ENCODE results near the gene ATXN3.

ATXN3 gene

GRCh38 chr14:92039063-92039718, 67.2 kb downstream of the ATXN3 start:
- H3K9me3 ChIP-seq (ENCODE audit: control insufficient read depth in 1 of 2, low read length in 2 of 2) = no peaks in the 10 kb centered on the region
- no peaks in the 10 kb centered on the region for H3K27me3 ChIP-seq (ENCODE audit: control insufficient read depth in 1 of 2, insufficient read depth in 2 of 2, low read length in 2 of 2)
- H3K4me3 ChIP-seq (ENCODE audit: low read depth in 1 of 2, low read length in 2 of 2) = peak overlapping the region; percentile 92 to 96
- H3K27ac ChIP-seq (ENCODE audit: low read depth, low read length) = peak overlapping the region; percentile 92
- peak overlapping the region; percentile 99 to 100 for H3K9ac ChIP-seq (ENCODE audit: low read depth in 1 of 2, low read length in 2 of 2)
- H3K4me1 ChIP-seq (ENCODE audit: control insufficient read depth in 1 of 2, insufficient read depth in 2 of 2, low read length in 2 of 2) = peaks cover 5 to 24% of the 10 kb centered on the region in 2 donors
- no peaks in the 10 kb centered on the region for H3K36me3 ChIP-seq (ENCODE audit: control insufficient read depth in 1 of 2, insufficient read depth in 2 of 2, low read length in 2 of 2)

- no peaks in the 10 kb centered on the region for H3K36me3 ChIP-seq (ENCODE audit: control insufficient read depth in 1 of 2, insufficient read depth in 2 of 2, low read length in 2 of 2)
- H3K9me3 ChIP-seq (ENCODE audit: control insufficient read depth in 1 of 2, low read length in 2 of 2) = no peaks in the 10 kb centered on the region
- H3K27ac ChIP-seq (ENCODE audit: low read depth, low read length) = no peak overlapping the region
- peak overlapping the region; percentile 92 to 96 for H3K4me3 ChIP-seq (ENCODE audit: low read depth in 1 of 2, low read length in 2 of 2)
- peaks cover 5 to 24% of the 10 kb centered on the region in 2 donors for H3K4me1 ChIP-seq (ENCODE audit: control insufficient read depth in 1 of 2, insufficient read depth in 2 of 2, low read length in 2 of 2)
- no peaks in the 10 kb centered on the region for H3K27me3 ChIP-seq (ENCODE audit: control insufficient read depth in 1 of 2, insufficient read depth in 2 of 2, low read length in 2 of 2)
- H3K9ac ChIP-seq (ENCODE audit: low read depth in 1 of 2, low read length in 2 of 2) = peak overlapping the region; percentile 11 to 68
Measured at GRCh38 chr14:92037989-92038388, 68.4 kb downstream of the ATXN3 start.

- Histone ChIP-seq H3K4me1 (ENCODE audit: control insufficient read depth in 1 of 2, insufficient read depth in 2 of 2, low read length in 2 of 2) (peaks cover 5 to 20% of the 10 kb centered on the region in 2 donors), H3K4me3 (ENCODE audit: low read depth in 1 of 2, low read length in 2 of 2) (peak overlapping the region in 1 of 2 donors; percentile 3), H3K9me3 (ENCODE audit: control insufficient read depth in 1 of 2, low read length in 2 of 2) (no peaks in the 10 kb centered on the region), H3K27ac (ENCODE audit: low read depth, low read length) (no peak overlapping the region), H3K9ac (ENCODE audit: low read depth in 1 of 2, low read length in 2 of 2) (no peak overlapping the region), H3K27me3 (ENCODE audit: control insufficient read depth in 1 of 2, insufficient read depth in 2 of 2, low read length in 2 of 2) (no peaks in the 10 kb centered on the region), H3K36me3 (ENCODE audit: control insufficient read depth in 1 of 2, insufficient read depth in 2 of 2, low read length in 2 of 2) (peaks cover 0 to 9% of the 10 kb centered on the region in 2 donors)
Measured at GRCh38 chr14:92035890-92036289, 70.5 kb downstream of the ATXN3 start.

DNA sequence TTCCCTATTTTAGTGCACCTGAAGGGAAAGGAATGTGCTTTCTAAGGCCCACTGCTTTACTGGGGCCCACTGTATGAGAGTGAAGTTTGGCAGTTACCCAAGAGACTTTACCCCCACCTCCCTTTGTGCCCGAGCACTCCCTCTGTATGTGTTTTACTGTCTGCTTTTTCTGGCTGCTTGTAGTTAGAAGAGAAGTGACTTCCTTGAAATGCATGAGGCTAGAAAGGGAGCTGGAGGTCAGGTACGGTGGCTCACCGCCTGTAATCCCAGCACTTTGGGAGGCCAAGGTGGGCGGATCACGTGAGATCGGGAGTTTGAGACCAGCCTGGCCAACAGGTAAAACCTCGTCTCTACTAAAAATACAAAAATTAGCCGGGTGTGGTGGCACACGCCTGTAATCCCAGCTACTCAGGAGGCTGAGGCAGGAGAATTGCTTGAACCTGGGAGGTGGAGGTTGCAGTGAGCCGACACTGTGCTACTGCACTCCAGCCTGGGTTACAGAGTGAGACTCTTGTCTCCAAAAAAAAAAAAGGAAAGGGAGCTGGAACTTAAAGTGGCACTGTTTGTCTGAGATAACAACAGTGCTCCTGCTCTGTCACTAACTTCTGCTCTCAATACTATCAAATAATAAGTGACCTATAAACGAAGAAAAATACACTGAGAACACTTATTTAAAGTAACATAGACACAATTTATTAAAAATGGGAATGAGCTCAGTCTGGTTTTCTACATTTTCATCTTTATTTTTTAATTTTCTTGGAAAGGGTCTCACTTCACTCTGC, 72.3 kb downstream of the ATXN3 start:
- H3K36me3 ChIP-seq (ENCODE audit: control insufficient read depth in 1 of 2, insufficient read depth in 2 of 2, low read length in 2 of 2) = peaks cover 3 to 15% of the 10 kb centered on the region in 2 donors
- peak overlapping the region; percentile 19 to 29 for H3K4me3 ChIP-seq (ENCODE audit: low read depth in 1 of 2, low read length in 2 of 2)
- peaks cover 5 to 14% of the 10 kb centered on the region in 2 donors for H3K4me1 ChIP-seq (ENCODE audit: control insufficient read depth in 1 of 2, insufficient read depth in 2 of 2, low read length in 2 of 2)
- H3K27ac ChIP-seq (ENCODE audit: low read depth, low read length) = no peak overlapping the region
- H3K9me3 ChIP-seq (ENCODE audit: control insufficient read depth in 1 of 2, low read length in 2 of 2) = no peaks in the 10 kb centered on the region
- no peak overlapping the region for H3K9ac ChIP-seq (ENCODE audit: low read depth in 1 of 2, low read length in 2 of 2)
- no peaks in the 10 kb centered on the region for H3K27me3 ChIP-seq (ENCODE audit: control insufficient read depth in 1 of 2, insufficient read depth in 2 of 2, low read length in 2 of 2)

DNA sequence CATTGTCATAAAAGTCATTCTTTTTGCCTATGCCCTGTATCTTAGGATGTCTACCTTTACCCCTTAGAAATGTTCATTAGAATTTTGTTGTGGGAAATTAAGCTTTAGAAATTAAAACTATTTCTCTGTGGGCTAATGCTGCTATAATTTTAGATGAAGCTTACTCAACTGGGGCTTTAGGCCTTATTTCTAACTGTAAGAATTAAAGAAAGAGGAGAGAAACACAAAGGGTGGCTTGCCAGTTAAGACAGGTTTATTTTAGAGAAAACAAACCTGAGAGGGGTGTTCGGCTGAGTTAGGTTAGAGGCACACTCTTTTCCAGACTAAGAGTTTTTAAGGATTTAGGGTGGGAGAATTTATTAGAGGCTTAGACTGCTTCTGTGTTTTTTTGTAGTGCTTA, 72.9 kb downstream of the ATXN3 start:
- no peaks in the 10 kb centered on the region for H3K27me3 ChIP-seq (ENCODE audit: control insufficient read depth in 1 of 2, insufficient read depth in 2 of 2, low read length in 2 of 2)
- no peak overlapping the region for H3K9ac ChIP-seq (ENCODE audit: low read depth in 1 of 2, low read length in 2 of 2)
- H3K36me3 ChIP-seq (ENCODE audit: control insufficient read depth in 1 of 2, insufficient read depth in 2 of 2, low read length in 2 of 2) = peaks cover 3 to 19% of the 10 kb centered on the region in 2 donors
- H3K9me3 ChIP-seq (ENCODE audit: control insufficient read depth in 1 of 2, low read length in 2 of 2) = no peaks in the 10 kb centered on the region
- no peak overlapping the region for H3K27ac ChIP-seq (ENCODE audit: low read depth, low read length)
- H3K4me1 ChIP-seq (ENCODE audit: control insufficient read depth in 1 of 2, insufficient read depth in 2 of 2, low read length in 2 of 2) = peaks cover 5 to 14% of the 10 kb centered on the region in 2 donors
- no peak overlapping the region for H3K4me3 ChIP-seq (ENCODE audit: low read depth in 1 of 2, low read length in 2 of 2)

DNA sequence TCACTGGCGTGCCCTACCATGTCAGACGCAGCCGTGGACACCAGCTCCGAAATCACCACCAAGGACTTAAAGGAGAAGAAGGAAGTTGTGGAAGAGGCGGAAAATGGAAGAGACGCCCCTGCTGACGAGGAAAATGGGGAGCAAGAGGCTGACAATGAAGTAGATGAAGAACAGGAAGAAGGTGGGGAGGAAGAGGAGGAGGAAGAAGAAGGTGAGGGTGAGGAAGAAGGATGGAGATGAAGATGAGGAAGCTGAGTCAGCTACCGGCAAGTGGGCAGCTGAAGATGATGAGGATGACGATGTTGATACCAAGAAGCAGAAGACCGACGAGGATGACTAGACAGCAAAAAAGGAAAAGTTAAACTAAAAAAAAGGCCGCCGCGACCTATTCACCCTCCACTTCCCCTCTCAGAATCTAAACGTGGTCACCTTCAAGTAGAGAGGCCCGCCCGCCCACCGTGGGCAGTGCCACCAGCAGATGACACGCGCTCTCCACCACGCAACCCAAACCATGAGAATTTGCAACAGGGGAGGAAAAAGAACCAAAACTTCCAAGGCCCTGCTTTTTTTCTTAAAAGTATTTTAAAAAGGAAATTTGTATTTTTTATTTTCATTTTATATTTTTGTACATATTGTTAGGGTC, 79.7 kb downstream of the ATXN3 start:
- Histone ChIP-seq H3K27ac (ENCODE audit: low read depth, low read length) (no peak overlapping the region), H3K27me3 (ENCODE audit: control insufficient read depth in 1 of 2, insufficient read depth in 2 of 2, low read length in 2 of 2) (no peaks in the 10 kb centered on the region), H3K4me1 (ENCODE audit: control insufficient read depth in 1 of 2, insufficient read depth in 2 of 2, low read length in 2 of 2) (no peaks in the 10 kb centered on the region), H3K9ac (ENCODE audit: low read depth in 1 of 2, low read length in 2 of 2) (no peak overlapping the region), H3K4me3 (ENCODE audit: low read depth in 1 of 2, low read length in 2 of 2) (no peak overlapping the region), H3K9me3 (ENCODE audit: control insufficient read depth in 1 of 2, low read length in 2 of 2) (no peaks in the 10 kb centered on the region), H3K36me3 (ENCODE audit: control insufficient read depth in 1 of 2, insufficient read depth in 2 of 2, low read length in 2 of 2) (peaks cover 7 to 61% of the 10 kb centered on the region in 2 donors)

DNA sequence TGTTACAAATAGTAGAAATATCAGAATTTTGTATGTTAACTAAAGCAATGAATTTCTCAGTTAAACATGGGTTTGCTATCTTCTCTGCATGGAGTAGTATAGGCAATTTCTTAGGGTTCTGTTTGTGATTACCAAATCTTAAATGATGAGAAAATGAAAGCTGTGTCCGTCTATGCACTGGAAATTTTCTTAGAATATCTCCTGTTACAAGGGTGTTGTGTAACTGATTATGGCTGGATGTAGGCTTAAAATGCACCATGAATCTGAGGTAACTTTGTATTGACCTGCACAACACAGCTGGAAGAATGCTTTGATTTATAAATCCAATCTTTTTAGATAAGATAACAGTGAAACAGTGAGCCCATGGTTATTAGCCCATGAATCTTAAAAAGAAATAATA, 84.3 kb downstream of the ATXN3 start:
- Histone ChIP-seq H3K4me3 (ENCODE audit: low read depth in 1 of 2, low read length in 2 of 2) (no peak overlapping the region), H3K9ac (ENCODE audit: low read depth in 1 of 2, low read length in 2 of 2) (no peak overlapping the region), H3K27ac (ENCODE audit: low read depth, low read length) (no peak overlapping the region), H3K27me3 (ENCODE audit: control insufficient read depth in 1 of 2, insufficient read depth in 2 of 2, low read length in 2 of 2) (no peaks in the 10 kb centered on the region), H3K9me3 (ENCODE audit: control insufficient read depth in 1 of 2, low read length in 2 of 2) (no peaks in the 10 kb centered on the region), H3K36me3 (ENCODE audit: control insufficient read depth in 1 of 2, insufficient read depth in 2 of 2, low read length in 2 of 2) (peaks cover 7 to 57% of the 10 kb centered on the region in 2 donors), H3K4me1 (ENCODE audit: control insufficient read depth in 1 of 2, insufficient read depth in 2 of 2, low read length in 2 of 2) (no peaks in the 10 kb centered on the region)

GRCh38 chr14:92021523-92021922, 84.9 kb downstream of the ATXN3 start:
- Histone ChIP-seq H3K4me3 (ENCODE audit: low read depth in 1 of 2, low read length in 2 of 2) (no peak overlapping the region), H3K9ac (ENCODE audit: low read depth in 1 of 2, low read length in 2 of 2) (no peak overlapping the region), H3K27me3 (ENCODE audit: control insufficient read depth in 1 of 2, insufficient read depth in 2 of 2, low read length in 2 of 2) (no peaks in the 10 kb centered on the region), H3K4me1 (ENCODE audit: control insufficient read depth in 1 of 2, insufficient read depth in 2 of 2, low read length in 2 of 2) (no peaks in the 10 kb centered on the region), H3K9me3 (ENCODE audit: control insufficient read depth in 1 of 2, low read length in 2 of 2) (no peaks in the 10 kb centered on the region), H3K36me3 (ENCODE audit: control insufficient read depth in 1 of 2, insufficient read depth in 2 of 2, low read length in 2 of 2) (peaks cover 9 to 55% of the 10 kb centered on the region in 2 donors), H3K27ac (ENCODE audit: low read depth, low read length) (no peak overlapping the region)

DNA sequence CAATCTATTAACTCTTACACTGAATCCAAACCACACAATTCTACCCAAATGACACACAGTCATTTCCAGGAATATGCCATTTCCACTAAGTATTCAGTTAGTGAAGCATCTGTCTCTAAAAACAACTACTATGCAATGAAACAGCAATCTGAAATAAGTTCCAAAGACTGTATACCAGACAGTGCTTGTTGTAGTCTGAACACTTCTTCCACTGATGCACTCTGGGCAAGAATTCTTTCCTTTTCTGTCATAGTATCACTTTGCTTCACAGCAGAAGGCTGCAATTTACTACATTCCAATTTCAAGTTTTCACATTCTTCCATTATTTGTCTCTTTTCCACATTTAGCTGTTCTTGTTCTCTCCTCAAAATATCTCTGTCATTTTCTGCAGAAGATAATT, 92.3 kb downstream of the ATXN3 start:
- peaks cover 0 to 5% of the 10 kb centered on the region in 2 donors for H3K4me1 ChIP-seq (ENCODE audit: control insufficient read depth in 1 of 2, insufficient read depth in 2 of 2, low read length in 2 of 2)
- H3K27ac ChIP-seq (ENCODE audit: low read depth, low read length) = no peak overlapping the region
- no peaks in the 10 kb centered on the region for H3K27me3 ChIP-seq (ENCODE audit: control insufficient read depth in 1 of 2, insufficient read depth in 2 of 2, low read length in 2 of 2)
- peaks cover 25 to 56% of the 10 kb centered on the region in 2 donors for H3K36me3 ChIP-seq (ENCODE audit: control insufficient read depth in 1 of 2, insufficient read depth in 2 of 2, low read length in 2 of 2)
- no peak overlapping the region for H3K9ac ChIP-seq (ENCODE audit: low read depth in 1 of 2, low read length in 2 of 2)
- H3K9me3 ChIP-seq (ENCODE audit: control insufficient read depth in 1 of 2, low read length in 2 of 2) = no peaks in the 10 kb centered on the region
- no peak overlapping the region for H3K4me3 ChIP-seq (ENCODE audit: low read depth in 1 of 2, low read length in 2 of 2)

Data from duodenal mucosa (tissue), 2 donors.